H4 (cell line): Measurements from ENCODE around the gene TBC1D9B. TPM values are rescaled to one million over a fixed set of nuclear protein-coding genes. Genes with fewer than 3 reads are reported as not detected.
"Not testable (repeated sequence)": the region's sequence is repeated elsewhere in the genome, so short reads cannot be mapped to it uniquely, and the experiment has no call there.

Experiments used
- DNase-seq: peaks from one replicate; pipeline ENCODE4 v3.0.0-alpha.2; 2015; ENCODE audit warnings: low spot score
- total RNA-seq: library from RNA; depleted of rRNA; stranded (reverse); fragments of >200 nt; shearing (Covaris generic); gene quantifications from 2 replicates; pipeline ENCODE4 v1.2.3, GENCODE V29; 2014

TBC1D9B gene
- total RNA-seq, 1 experiment from 2014 or later: 37.5 TPM

DNA sequence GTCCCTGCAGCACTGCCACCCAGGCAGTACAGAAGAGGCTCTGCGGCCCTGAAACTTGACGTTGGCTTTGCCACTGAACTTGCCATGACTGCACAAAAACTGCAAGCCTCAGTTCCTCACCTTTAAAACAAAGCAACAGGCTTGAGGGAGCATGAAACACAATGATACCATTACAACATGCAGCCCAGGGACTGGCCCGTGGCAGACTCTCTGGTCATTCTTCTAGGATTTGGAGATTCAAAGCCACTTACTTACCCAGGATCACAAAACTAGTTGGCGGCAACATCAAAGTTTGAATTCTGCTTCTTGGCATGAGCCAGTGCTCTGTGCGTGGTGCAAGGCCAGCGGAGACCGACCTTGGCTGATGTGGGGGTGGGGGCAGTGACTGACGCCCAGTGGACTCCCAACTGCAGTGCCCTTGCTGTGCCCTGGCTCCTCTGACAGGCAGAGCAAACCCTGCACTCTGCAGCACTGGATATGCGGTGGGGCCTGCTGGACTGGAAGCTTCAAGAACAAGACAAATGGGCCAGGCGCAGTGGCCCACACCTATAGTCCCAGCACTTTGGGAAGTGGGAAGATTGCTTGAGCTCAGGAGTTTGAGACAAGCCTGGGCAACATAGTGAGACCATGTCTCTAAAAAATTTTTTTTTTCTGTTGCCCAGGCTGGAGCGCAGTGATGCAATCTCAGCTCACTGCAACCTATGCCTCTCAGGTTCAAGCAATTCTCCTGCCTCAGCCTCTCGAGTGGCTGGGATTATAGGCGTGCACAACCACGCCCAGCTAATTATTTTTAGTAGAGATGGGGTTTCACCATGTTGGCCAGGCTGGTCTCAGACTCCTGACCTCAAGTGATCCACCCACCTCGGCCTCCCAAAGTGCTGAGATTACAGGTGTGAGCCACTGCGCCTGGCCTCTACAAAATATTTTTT lies 68.1 kb downstream of the TBC1D9B start:
- DNase-seq: peak; percentile 55

DNA sequence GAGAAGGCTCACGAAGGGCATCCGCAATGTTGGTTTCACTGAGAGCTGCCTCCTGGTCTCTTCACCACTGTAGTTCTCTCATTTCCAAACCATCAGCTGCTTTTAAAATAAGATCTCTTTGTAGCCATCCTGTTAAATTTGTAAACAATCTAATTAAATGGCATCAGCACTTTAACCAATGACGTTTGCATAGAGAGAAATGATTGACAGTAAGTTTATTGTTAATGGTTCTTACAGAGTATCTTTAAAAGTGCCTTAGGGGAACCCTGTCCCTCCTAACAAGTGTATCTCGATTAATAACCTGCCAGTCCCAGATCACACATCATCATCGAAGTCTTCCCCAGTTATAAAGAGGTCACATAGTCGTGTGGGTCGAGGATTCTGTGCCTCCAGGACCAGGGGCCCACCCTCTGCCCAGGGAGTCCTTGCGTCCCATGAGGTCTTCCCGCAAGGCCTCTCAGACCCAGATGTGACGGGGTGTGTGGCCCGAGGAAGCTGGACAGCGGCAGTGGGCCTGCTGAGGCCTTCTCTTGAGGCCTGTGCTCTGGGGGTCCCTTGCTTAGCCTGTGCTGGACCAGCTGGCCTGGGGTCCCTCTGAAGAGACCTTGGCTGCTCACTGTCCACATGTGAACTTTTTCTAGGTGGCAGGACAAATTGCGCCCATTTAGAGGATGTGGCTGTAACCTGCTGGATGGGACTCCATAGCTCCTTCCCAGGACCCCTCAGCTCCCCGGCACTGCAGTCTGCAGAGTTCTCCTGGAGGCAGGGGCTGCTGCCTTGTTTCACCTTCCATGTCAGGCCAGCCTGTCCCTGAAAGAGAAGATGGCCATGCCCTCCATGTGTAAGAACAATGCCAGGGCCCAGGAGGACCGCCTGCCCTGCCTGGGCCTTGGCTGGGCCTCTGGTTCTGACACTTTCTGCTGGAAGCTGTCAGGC lies 70.4 kb downstream of the TBC1D9B start:
- DNase-seq: no peak

DNA sequence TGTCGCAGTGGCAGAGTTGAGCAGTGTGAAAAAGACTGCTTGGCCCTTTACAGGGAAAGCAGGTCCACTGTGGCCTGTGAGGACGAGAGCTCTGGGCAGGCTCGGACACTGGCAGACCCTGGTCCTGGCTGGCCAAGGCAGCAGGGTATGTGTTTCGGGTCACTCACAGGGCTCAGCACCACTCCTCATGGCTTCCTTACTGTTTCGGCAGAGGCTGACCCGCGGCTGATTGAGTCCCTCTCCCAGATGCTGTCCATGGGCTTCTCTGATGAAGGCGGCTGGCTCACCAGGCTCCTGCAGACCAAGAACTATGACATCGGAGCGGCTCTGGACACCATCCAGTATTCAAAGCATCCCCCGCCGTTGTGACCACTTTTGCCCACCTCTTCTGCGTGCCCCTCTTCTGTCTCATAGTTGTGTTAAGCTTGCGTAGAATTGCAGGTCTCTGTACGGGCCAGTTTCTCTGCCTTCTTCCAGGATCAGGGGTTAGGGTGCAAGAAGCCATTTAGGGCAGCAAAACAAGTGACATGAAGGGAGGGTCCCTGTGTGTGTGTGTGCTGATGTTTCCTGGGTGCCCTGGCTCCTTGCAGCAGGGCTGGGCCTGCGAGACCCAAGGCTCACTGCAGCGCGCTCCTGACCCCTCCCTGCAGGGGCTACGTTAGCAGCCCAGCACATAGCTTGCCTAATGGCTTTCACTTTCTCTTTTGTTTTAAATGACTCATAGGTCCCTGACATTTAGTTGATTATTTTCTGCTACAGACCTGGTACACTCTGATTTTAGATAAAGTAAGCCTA lies 71.3 kb downstream of the TBC1D9B start:
- peak; percentile 73 for DNase-seq

DNA sequence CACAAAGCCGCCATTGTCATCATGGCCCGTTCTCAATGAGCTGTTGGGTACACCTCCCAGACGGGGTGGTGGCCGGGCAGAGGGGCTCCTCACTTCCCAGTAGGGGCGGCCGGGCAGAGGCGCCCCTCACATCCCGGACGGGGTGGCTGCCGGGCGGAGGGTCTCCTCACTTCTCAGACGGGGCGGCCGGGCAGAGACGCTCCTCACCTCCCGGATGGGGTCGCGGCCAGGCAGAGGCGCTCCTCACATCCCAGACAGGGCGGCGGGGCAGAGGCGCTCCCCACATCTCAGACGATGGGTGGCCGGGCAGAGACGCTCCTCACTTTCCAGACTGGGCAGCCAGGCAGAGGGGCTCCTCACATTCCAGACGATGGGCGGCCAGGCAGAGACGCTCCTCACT lies 72.8 kb downstream of the TBC1D9B start:
- not testable (repeated sequence) for DNase-seq

DNA sequence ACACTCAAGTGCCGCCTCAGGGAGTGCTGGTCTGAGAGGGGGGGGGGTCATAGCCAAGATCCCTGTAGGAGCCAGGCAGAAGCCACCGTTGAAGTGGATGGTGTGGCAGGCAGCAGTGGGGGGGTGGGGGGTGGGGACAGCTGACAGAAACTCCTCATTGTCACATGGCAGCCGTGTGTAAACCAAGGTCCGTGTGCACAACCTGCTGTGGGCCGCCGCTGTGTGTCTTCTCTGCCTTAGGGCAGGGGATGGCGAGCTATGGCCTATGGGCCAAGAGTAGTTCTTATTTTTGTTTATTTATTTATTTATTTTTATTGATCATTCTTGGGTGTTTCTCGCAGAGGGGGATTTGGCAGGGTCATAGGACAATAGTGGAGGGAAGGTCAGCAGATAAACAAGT lies 73.6 kb downstream of the TBC1D9B start:
- DNase-seq: no peak

DNA sequence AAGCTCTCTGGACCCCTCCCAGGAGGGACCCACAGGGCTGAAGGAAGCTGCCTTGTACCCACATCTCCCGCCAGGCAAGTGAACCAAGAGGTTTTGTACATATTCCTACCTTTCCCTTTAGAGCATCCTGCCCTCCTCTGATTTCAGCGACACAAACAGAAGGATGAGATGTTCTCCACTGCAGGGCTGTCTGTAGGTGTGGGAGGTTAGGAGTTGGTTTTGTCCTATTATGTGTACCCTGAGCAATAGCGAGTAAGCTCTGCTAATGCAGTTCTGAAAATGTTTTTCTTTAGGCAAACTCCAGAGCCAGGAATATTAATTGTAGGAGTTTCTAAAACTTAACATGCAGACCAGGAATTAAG lies 74.0 kb downstream of the TBC1D9B start:
- no peak for DNase-seq

DNA sequence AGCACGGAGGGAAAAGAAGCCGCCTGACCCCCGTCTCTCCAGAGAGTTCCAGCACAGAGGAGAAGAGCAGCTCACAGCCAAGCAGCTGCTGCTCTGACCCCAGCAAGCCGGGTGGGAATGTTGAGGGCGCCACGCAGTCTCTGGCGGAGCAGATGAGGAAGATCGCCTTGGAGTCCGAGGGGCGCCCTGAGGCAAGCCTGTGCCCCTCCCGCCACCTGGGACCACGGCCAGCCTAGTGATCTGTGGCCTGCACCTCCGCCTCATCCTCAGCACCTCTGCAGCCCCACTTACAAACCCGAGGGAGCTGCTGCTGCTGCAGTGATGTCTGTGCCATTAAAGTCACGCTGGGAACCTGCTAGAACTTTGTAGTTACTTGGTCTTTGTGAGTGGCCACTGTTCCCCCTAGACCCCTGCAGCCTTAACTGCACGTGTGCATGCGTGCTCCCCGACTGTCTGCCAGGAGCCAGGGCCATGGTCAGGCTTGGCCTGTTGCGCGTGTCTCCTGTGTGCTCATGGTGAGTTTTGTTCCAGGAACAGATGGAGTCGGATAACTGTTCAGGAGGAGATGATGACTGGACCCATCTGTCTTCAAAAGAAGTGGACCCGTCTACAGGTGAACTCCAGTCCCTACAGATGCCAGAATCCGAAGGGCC lies 74.5 kb downstream of the TBC1D9B start:
- DNase-seq: no peak

DNA sequence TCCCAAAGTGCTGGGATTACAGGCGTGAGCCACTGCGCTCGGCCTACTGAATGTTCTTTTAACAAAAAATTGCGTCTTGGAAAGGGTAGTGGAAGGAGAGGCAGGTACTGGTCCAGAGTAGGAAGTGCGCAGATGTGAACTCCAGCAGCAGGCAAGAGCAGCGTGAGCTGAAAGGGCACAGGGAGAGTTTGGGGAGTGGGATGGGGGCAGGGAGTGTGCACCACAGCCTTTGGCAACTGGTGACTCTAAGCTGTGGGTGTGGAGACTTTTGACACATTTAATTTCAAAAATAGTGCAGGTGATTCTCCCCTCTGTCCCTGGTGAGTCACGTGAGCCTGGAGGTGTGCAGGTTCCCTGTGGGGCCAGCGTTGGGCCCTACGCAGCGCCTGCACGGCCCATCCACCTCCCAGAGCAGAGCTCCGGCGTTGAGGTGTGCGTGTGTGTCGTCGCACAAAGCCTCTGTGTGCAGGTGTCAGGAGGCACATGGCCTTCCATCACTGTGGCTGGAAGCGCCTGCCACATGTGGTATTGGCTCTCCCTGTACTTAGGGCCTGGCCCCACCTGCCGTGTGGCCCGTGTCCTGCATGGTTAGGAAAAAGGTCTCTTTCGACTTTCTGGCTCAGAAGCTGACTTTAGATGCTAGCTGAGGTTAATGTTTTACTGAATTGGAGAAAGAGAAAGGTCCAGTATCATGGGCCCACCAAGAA lies 75.5 kb downstream of the TBC1D9B start:
- DNase-seq: no peak

DNA sequence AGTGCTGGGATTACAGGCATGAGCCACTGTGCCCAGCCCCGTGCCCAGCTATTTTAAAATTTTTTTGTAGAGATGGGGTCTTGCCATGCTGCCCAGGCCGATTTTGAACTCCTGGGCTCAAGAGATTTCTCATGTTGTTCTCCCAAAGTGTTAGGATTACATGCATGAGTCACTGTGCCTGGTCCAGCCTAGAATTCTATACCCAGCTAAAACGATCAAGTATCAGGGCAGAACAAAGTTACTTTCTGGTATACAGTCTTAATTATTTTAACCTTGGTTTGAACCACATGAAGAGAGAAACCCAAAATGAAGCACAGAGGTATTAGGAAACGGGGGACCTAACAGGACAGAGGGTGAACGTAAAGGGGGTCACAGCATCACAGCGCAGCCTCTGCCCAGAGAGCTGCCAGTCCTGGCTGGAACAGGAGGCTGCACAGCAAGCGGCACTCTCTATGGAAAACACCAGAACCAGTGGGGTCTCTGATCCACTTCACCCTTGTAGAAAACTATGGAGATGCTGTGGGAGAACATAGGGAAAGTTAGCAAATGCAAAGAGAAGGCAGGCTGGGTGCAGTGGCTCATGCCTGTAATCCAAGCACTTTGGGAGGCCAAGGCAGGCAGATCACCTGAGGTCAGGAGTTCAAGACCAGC lies 76.8 kb downstream of the TBC1D9B start:
- no peak for DNase-seq

DNA sequence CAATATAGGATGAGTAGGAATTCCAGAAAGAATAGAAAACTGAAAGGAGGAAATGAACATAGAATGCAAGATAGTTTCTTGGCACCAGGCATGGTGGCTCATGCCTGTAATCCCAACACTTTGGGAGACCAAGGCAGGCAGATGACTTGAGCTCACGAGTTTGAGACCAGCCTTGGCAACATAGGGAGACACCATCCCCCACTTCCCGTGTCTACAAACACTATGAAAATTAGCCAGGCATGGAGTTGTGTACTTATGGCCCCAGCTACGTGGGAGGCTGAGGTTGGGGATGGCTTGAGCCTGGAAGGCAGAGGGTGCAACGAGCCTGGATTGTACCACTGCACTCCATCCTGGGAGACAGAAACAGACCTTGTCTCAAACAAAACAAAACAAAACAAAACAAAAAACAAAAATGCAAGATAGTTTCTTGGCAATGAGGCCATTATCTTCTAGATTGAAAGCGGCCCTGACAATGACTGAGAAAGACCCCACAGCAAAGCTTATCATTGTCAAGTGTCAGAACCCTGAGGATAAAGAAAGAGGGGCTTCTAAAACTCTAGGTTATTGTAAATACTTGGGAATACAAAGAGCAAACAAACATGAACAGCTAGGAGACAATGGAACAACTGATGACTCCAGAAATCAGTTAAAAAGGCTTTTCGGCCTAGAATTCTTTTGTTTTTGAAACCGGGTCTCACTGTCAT lies 77.8 kb downstream of the TBC1D9B start:
- no peak for DNase-seq

DNA sequence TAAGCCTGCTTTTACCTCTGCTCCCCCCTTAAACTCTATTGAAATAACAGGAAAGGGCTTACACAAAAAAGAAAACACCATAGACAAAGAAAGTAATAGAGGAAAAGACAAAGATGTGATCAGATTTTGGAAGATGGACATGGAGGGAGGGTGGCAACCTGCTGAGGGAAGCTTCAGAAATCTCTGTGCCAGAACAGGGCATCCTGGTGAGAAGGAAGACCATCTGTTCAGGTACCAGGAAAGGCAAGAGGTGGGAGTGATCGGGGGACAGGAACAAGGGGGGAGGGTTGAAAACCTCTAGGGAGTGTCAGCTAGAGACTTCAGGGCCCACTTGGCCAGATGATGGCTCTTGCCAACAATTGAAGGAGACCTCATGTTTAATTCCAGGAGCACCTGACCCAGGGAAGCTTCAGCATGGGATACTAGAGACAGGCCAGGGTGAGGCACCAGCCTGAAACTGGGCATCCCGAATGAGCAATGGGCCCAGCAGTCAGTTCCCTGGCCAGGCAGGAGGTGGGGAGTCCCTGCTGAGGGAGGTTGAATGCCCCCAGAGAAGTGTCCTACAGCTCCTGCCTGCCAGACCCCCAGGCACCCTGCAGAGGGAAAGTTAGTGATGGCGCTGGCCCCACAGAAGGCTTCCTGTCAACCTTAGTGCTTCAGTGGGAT lies 78.8 kb downstream of the TBC1D9B start:
- DNase-seq: no peak

DNA sequence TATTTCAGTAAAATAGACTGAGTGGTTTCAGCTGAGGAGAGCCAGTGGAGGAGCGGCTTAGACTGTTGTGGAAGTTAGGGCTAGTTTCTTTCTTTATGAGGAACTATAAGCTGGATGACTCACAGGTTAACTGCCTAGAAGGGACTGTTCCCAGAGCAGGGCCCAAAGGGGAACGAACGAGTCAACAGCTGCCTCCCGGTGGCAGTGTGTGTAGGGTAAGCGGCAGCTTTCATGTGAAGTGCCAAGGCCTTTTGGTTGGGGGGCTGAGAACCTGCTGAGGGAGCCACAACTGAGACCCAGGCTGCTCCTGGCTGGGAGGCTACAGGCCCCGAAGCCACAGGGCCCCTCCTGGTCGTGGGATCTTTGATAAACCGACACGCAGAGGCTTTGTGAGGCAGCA lies 80.0 kb downstream of the TBC1D9B start:
- DNase-seq: no peak

DNA sequence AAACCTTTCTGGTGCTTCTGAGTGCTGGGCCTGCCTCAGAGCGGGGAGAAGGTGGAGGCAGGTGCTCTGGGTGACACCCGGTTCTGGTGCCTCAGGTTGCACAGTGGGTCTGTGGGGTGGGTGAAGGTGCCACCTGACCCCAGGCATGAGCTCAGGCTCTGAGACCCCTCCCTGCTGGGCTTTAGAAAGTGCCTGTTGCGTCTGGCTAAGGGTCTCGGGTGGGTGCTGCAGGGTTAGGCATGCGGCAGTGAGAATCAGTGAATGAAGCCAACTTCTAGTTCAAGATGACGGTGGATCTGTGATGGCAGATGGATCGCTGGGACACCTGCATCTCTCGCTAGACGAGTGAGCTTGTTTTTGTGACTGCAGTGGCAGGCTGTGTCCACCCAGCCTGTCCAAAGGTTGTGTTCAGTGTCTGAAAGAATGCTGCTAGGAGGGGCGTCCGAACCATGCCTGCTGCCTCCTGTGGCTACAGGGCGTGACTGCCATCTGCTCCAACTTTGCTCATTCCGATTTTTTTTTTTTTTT lies 82.0 kb downstream of the TBC1D9B start:
- DNase-seq: no peak

DNA sequence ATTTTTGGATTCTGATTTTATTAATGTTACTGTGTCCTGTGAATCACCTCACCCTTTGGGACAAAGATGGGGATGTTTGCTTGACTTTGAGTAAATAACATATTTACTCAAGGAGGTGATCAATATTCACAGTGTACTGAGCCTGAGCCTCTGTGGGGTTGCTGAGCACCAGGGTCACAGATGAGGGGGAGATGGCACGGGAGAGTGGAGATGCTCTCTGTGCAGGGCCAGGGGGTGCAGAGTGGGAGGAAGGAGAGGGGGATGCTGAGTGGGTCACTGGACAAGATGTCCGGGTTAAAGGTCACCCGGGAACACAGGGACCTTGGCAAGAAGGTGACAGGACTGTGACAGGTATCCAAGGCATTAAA lies 83.0 kb downstream of the TBC1D9B start:
- no peak for DNase-seq

DNA sequence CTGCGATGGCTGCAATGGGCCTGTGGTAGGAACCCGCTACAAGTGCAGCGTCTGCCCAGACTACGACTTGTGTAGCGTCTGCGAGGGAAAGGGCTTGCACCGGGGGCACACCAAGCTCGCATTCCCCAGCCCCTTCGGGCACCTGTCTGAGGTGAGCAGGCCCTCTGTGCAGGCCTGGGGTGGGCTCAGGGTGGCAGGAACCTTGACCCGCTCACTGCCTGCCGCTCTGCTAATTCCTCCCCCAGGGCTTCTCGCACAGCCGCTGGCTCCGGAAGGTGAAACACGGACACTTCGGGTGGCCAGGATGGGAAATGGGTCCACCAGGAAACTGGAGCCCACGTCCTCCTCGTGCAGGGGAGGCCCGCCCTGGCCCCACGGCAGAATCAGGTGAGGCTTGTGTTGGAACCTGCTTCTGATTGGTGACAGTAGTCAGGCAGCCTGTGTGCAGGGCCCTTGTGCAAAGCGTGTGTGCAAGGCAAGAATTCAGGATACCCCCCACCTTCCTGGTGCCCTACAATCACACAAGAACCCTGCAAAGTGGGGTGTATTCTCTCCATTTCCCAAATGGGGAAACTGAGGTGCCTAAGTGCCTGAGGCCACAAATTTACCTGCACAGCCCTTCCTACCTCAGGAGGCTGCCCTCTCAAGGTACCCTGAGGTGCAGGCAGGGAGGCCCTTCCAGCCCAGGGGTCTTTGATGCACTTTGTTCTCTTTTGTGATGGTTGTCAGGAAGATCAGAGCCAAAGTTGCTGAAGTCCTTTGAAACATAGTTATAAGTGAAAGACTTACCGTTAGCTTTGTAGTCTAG lies 83.6 kb downstream of the TBC1D9B start:
- no peak for DNase-seq

DNA sequence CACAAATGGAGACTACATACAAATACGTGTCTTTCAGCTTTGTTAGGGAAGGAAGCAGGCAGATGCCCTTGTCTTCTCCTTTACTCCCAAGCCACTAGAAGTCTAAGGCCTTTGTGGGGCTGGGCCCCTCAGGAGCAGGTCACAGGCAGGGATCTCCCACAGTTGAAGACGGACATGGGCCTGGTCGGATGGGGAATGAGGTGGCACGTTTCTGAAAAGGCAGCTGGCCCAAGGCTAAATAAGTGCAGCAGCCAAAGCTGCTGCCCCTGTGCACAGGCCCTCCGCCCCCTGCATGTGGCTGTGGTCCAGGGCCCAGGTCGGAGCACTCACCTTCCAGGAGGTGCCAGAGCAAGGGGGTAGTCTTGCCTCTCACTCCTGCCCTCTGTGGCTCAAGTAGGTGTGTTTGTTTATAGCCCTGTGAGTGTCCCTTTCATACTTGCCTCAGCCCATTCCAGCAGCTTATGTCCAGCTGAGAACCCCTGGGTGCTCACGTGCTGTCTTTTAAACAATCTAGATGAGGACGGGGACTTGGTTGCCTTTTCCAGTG lies 85.2 kb downstream of the TBC1D9B start:
- no peak for DNase-seq

DNA sequence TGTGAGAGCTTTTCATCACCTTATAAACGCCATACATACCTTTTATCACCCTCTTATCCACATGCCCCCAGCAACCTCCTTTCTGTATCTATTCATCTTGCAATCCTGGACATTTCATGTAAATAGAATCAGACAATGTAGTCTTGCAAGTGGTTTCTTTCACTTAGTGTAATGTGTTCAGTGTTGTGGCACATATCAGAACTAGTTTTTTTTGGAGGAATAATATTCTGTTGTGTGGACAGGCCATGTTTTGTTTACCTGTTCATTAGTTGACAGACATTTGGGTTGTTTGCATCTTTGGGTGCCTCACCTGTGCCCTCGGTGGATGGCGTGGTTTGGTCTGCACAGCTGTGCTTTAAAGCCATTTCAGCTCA lies 85.7 kb downstream of the TBC1D9B start:
- no peak for DNase-seq
